GM21528 (cell line): ENCODE data around the gene PPIP5K2.
"Not testable (repeated sequence)": the region's sequence is repeated elsewhere in the genome, so short reads cannot be mapped to it uniquely, and the experiment has no call there.

Experiments used
- ATAC-seq: cut with Tn5 transposase; IDR thresholded peaks from one replicate; pipeline ENCODE4 v1.9.1; 2021; ENCODE audit warnings: mild to moderate bottlenecking, moderate library complexity; ENCODE audit not compliant: unreplicated experiment, low FRiP score

Gene PPIP5K2

GRCh38 chr5:103205991-103206700, 86.0 kb downstream of the PPIP5K2 start:
- no peak for ATAC-seq

GRCh38 chr5:103207011-103207410, 86.9 kb downstream of the PPIP5K2 start:
- ATAC-seq = no peak

GRCh38 chr5:103207653-103208052, 87.6 kb downstream of the PPIP5K2 start:
- ATAC-seq = no peak

- no peak for ATAC-seq
These were observed 88.4 kb downstream of the PPIP5K2 start for GRCh38 chr5:103208460-103208859.

- no peak for ATAC-seq
These were observed 89.0 kb downstream of the PPIP5K2 start for GRCh38 chr5:103209065-103209464.

GRCh38 chr5:103210952-103211351, 90.9 kb downstream of the PPIP5K2 start:
- no peak for ATAC-seq

GRCh38 chr5:103211576-103212561, 91.8 kb downstream of the PPIP5K2 start:
- ATAC-seq = peak; percentile 77

- ATAC-seq = no peak
These were observed 96.0 kb downstream of the PPIP5K2 start for GRCh38 chr5:103216137-103216536.

- no peak for ATAC-seq
These were observed 96.6 kb downstream of the PPIP5K2 start for GRCh38 chr5:103216697-103217096.

- ATAC-seq = no peak
These were observed 97.0 kb downstream of the PPIP5K2 start for GRCh38 chr5:103217101-103217500.

- no peak for ATAC-seq
These were observed 98.1 kb downstream of the PPIP5K2 start for GRCh38 chr5:103218164-103218563.

GRCh38 chr5:103219074-103219473, 99.0 kb downstream of the PPIP5K2 start:
- ATAC-seq = not testable (repeated sequence)

GRCh38 chr5:103223031-103223955, 103.2 kb downstream of the PPIP5K2 start:
- no peak for ATAC-seq

- peak; percentile 92 for ATAC-seq
These were observed 104.2 kb downstream of the PPIP5K2 start for GRCh38 chr5:103224118-103224893.

GRCh38 chr5:103224894-103225246, 104.8 kb downstream of the PPIP5K2 start:
- ATAC-seq = no peak

- ATAC-seq = no peak
These were observed 108.0 kb downstream of the PPIP5K2 start for GRCh38 chr5:103228061-103228460.

GRCh38 chr5:103228588-103228987, 108.5 kb downstream of the PPIP5K2 start:
- no peak for ATAC-seq

GRCh38 chr5:103232393-103232999, 112.4 kb downstream of the PPIP5K2 start:
- no peak for ATAC-seq

GRCh38 chr5:103234239-103234975, 114.3 kb downstream of the PPIP5K2 start:
- no peak for ATAC-seq
